Vagina (tissue), 2 donors: Measurements from ENCODE around the gene SLC39A3.

Experiments used
- CTCF ChIP-seq, 3 experiments: fragments of 450-650 bp in 2 of 3; fragments of 200-600 bp in 1 of 3; sonication (generic) in 1 of 3; IDR thresholded peaks; one replicate each; pipeline ENCODE4 v1.5.1; 2017 to 2019; ENCODE audit warnings: antibody characterized with exemption in 3 of 3, mild to moderate bottlenecking in 2 of 3, moderate library complexity in 2 of 3
- POLR2A ChIP-seq, 2 donors: fragments of 450-650 bp; IDR thresholded peaks; one replicate each; pipeline ENCODE4 v1.6.1; 2017; ENCODE audit warnings: antibody characterized with exemption in 2 of 2, mild to moderate bottlenecking in 2 of 2, moderate library complexity in 2 of 2

GRCh38 chr19:2711172-2711874, 28.5 kb downstream of the SLC39A3 start:
- TF ChIP-seq CTCF (IDR thresholded peaks at IDR 0.05) (no peak), POLR2A (IDR thresholded peaks at IDR 0.05) (no peak)
